NT2/D1 (cell line): ENCODE data around the gene SNX7.

Experiments used
- YY1 ChIP-seq: IDR thresholded peaks from 2 replicates; pipeline ENCODE4 v1.6.1; 2011; ENCODE audit not compliant: insufficient read length, insufficient read depth
- ZNF274 ChIP-seq: IDR thresholded peaks from 2 replicates; pipeline ENCODE4 v1.6.1; 2011; ENCODE audit warnings: mild to moderate bottlenecking, low read depth, low read length

DNA sequence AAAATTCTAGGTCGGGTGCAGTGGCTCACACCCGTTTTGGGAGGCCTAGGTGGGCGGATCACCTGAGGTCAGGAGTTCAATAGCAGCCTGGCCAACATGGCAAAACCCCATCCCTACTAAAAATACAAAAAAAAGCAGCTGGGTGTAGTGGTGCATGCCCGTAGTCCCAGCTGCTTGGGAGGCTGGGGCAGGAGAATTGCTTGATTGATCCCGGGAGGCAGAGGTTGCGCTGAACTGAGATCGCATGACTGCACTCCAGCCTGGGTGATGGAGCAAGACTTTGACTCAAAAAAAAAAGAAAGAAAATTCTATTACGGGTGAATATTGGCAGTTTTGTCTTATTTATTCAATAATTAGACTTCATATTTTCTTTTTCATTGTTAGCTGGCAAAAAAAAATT, 62.1 kb downstream of the SNX7 start:
- TF ChIP-seq ZNF274, result no peak
- no peak for TF ChIP-seq YY1
